H9 (cell line): ENCODE data around the gene KREMEN1. TPM values are rescaled to one million over a fixed set of nuclear protein-coding genes. Genes with fewer than 3 reads are reported as not detected.
"Not testable (repeated sequence)": the region's sequence is repeated elsewhere in the genome, so short reads cannot be mapped to it uniquely, and the experiment has no call there.

Source experiments
- DNase-seq: peaks from one replicate; pipeline ENCODE4 v3.0.0-alpha.2; 2017
- H2AFZ ChIP-seq: one replicate; pipeline ENCODE4 v1.6.1; 2013; ENCODE audit warnings: mild to moderate bottlenecking, low read length, control low read depth, moderate library complexity
- H2AK5ac ChIP-seq: 2 replicates; pipeline ENCODE4 v1.6.1; 2013; ENCODE audit warnings: low read length, control low read depth, mixed read lengths; ENCODE audit not compliant: insufficient read length
- H2BK120ac ChIP-seq: one replicate; pipeline ENCODE4 v1.6.1; 2013; ENCODE audit warnings: low read depth, mild to moderate bottlenecking, low read length, control low read depth, inconsistent platforms; ENCODE audit not compliant: poor library complexity, severe bottlenecking
- H2BK12ac ChIP-seq: 2 replicates; pipeline ENCODE4 v1.6.1; 2013; ENCODE audit warnings: low read length, control low read depth, mixed read lengths, low read depth; ENCODE audit not compliant: insufficient read length
- H2BK15ac ChIP-seq: 2 replicates; pipeline ENCODE4 v1.6.1; 2013; ENCODE audit warnings: low read depth, low read length, control low read depth
- H2BK20ac ChIP-seq: one replicate; pipeline ENCODE4 v1.6.1; 2013; ENCODE audit warnings: low read depth, mild to moderate bottlenecking, low read length, control low read depth, inconsistent platforms; ENCODE audit not compliant: poor library complexity, severe bottlenecking
- H2BK5ac ChIP-seq: 2 replicates; pipeline ENCODE4 v1.6.1; 2013; ENCODE audit warnings: low read length, control low read depth, mixed read lengths; ENCODE audit not compliant: insufficient read length
- H3K14ac ChIP-seq: 2 replicates; pipeline ENCODE4 v1.6.1; 2013; ENCODE audit warnings: low read length, control low read depth; ENCODE audit not compliant: insufficient read depth
- H3K18ac ChIP-seq: 2 replicates; pipeline ENCODE4 v1.6.1; 2013; ENCODE audit warnings: low read depth, mild to moderate bottlenecking, mixed read lengths, low read length, control low read depth; ENCODE audit not compliant: insufficient read length
- H3K23ac ChIP-seq: 2 replicates; pipeline ENCODE4 v1.6.1; 2013; ENCODE audit warnings: low read length, control low read depth, mixed read lengths, low read depth; ENCODE audit not compliant: insufficient read length
- H3K23me2 ChIP-seq: 2 replicates; pipeline ENCODE4 v1.6.1; 2013; ENCODE audit warnings: low read depth, mild to moderate bottlenecking, mixed read lengths, low read length, control low read depth; ENCODE audit not compliant: insufficient read length, poor library complexity, severe bottlenecking
- H3K27ac ChIP-seq: 2 replicates; pipeline ENCODE4 v1.5.1; 2013; ENCODE audit warnings: low read length, control low read depth, mixed read lengths, low read depth; ENCODE audit not compliant: insufficient read length
- H3K27me3 ChIP-seq: 2 replicates; pipeline ENCODE4 v1.6.1; 2013; ENCODE audit warnings: low read length, control low read depth, inconsistent platforms; ENCODE audit not compliant: insufficient read depth
- H3K4ac ChIP-seq: 2 replicates; pipeline ENCODE4 v1.6.1; 2013; ENCODE audit warnings: low read depth, mild to moderate bottlenecking, control low read depth, inconsistent platforms, low read length, moderate library complexity
- H3K4me1 ChIP-seq: 2 replicates; pipeline ENCODE4 v1.6.1; 2013; ENCODE audit warnings: low read length, control low read depth, inconsistent platforms; ENCODE audit not compliant: insufficient read depth
- H3K4me2 ChIP-seq: 2 replicates; pipeline ENCODE4 v1.6.1; 2013; ENCODE audit warnings: low read length, control low read depth, mixed read lengths; ENCODE audit not compliant: insufficient read length, insufficient read depth
- H3K56ac ChIP-seq: 2 replicates; pipeline ENCODE4 v1.6.1; 2013; ENCODE audit warnings: low read depth, mild to moderate bottlenecking, mixed read lengths, low read length, control low read depth; ENCODE audit not compliant: insufficient read length
- H3K79me1 ChIP-seq: 2 replicates; pipeline ENCODE4 v1.6.1; 2013; ENCODE audit warnings: low read depth, mild to moderate bottlenecking, moderate library complexity, low read length, control low read depth, inconsistent platforms; ENCODE audit not compliant: insufficient read depth, poor library complexity, severe bottlenecking
- H3K79me2 ChIP-seq: 2 replicates; pipeline ENCODE4 v1.6.1; 2013; ENCODE audit warnings: low read length, control low read depth, inconsistent platforms; ENCODE audit not compliant: insufficient read depth
- H3K9ac ChIP-seq: 2 replicates; pipeline ENCODE4 v1.6.1; 2013; ENCODE audit warnings: low read length, control low read depth, mixed read lengths; ENCODE audit not compliant: insufficient read length; ENCODE audit errors: extremely low read depth
- H3K9me3 ChIP-seq: one replicate; pipeline ENCODE4 v1.6.1; 2013; ENCODE audit warnings: low read depth, low read length, inconsistent platforms; ENCODE audit not compliant: control insufficient read depth
- H3T11ph ChIP-seq: one replicate; pipeline ENCODE4 v1.6.1; 2013; ENCODE audit warnings: mild to moderate bottlenecking, low read length, control low read depth, inconsistent platforms
- H4K20me1 ChIP-seq: one replicate; pipeline ENCODE4 v1.6.1; 2013; ENCODE audit not compliant: control insufficient read depth, insufficient read length, insufficient read depth
- H4K5ac ChIP-seq: 2 replicates; pipeline ENCODE4 v1.6.1; 2013; ENCODE audit warnings: low read depth, mild to moderate bottlenecking, mixed read lengths, low read length, control low read depth; ENCODE audit not compliant: insufficient read length
- H4K8ac ChIP-seq: replicated peaks from 2 replicates; pipeline ENCODE4 v1.6.1; 2013; ENCODE audit warnings: low read length, control low read depth, mixed read lengths, low read depth; ENCODE audit not compliant: insufficient read length
- H4K91ac ChIP-seq: 2 replicates; pipeline ENCODE4 v1.6.1; 2013; ENCODE audit warnings: low read depth, mild to moderate bottlenecking, moderate library complexity, mixed read lengths, low read length, control low read depth; ENCODE audit not compliant: insufficient read length
- H3K27ac Mint-ChIP-seq, 3 experiments: 2 replicates in 2 of 3; 3 replicates in 1 of 3; pipeline ENCODE4 v1.8.0; 2020 to 2021; ENCODE audit warnings: mixed read lengths in 3 of 3, mild to moderate bottlenecking in 1 of 3, moderate library complexity in 1 of 3
- H3K27me3 Mint-ChIP-seq: 2 replicates; pipeline ENCODE4 v1.8.0; 2021; ENCODE audit warnings: low read depth, mild to moderate bottlenecking, moderate library complexity, mixed read lengths
- H3K36me3 Mint-ChIP-seq, 3 experiments: 2 replicates in 2 of 3; 3 replicates in 1 of 3; pipeline ENCODE4 v1.8.0; 2020 to 2021; ENCODE audit warnings: low read depth in 3 of 3, mixed read lengths in 3 of 3; ENCODE audit not compliant: insufficient read depth in 1 of 3
- H3K4me1 Mint-ChIP-seq, 2 experiments: 2 replicates each; pipeline ENCODE4 v1.8.0; 2020; ENCODE audit warnings: mixed read lengths in 2 of 2
- H3K4me3 Mint-ChIP-seq, 2 experiments: 2 replicates in 1 of 2; 3 replicates in 1 of 2; pipeline ENCODE4 v1.8.0; 2020 to 2021; ENCODE audit warnings: mild to moderate bottlenecking in 2 of 2, mixed read lengths in 2 of 2, moderate library complexity in 1 of 2
- H3K9me3 Mint-ChIP-seq, 2 experiments: 2 replicates in 1 of 2; 3 replicates in 1 of 2; pipeline ENCODE4 v1.8.0; 2020; ENCODE audit warnings: mild to moderate bottlenecking in 2 of 2, mixed read lengths in 2 of 2, moderate library complexity in 1 of 2
- CTCF ChIP-seq: fragments of 200-600 bp; sonication (generic); conservative IDR thresholded peaks from 3 replicates; pipeline ENCODE4 v1.8.0; 2021; ENCODE audit warnings: antibody characterized with exemption, mild to moderate bottlenecking
- WGBS: extraction: QIAGEN DNeasy Blood & Tissue Kit; methylation state at CpG from one replicate; pipeline ENCODE4 v1.1.7; 2013; ENCODE audit warnings: missing lambda C conversion rate, low lambda C conversion rate, mixed read lengths; ENCODE audit not compliant: insufficient read length; ENCODE audit errors: extremely low coverage; 5-methylcytosine and 5-hydroxymethylcytosine counted together
- total RNA-seq: library from RNA; stranded (reverse); gene quantifications from 2 replicates; pipeline ENCODE4 v1.2.1, GENCODE V29; 2021

KREMEN1 gene
- total RNA-seq, 1 experiment from 2014 or later: 2.4 TPM

- no peaks in the 10 kb centered on the region for H4K20me1 ChIP-seq
- H4K8ac ChIP-seq: no peak overlapping the region
- H3K9me3 ChIP-seq: no peaks in the 10 kb centered on the region
- no peak overlapping the region for H2AFZ ChIP-seq
- no peaks in the 10 kb centered on the region for H3K27me3 ChIP-seq
- no peak overlapping the region for H3T11ph ChIP-seq
- H3K4me2 ChIP-seq: no peak overlapping the region
- H2BK5ac ChIP-seq: no peak overlapping the region
- no peak overlapping the region for H3K27ac ChIP-seq
- H3K9ac ChIP-seq: no peak overlapping the region
- H3K23ac ChIP-seq: no peak overlapping the region
- DNase-seq: no peak
- H3K79me1 ChIP-seq: peaks cover 2% of the 10 kb centered on the region
- no peak overlapping the region for H2AK5ac ChIP-seq
- no peak overlapping the region for H2BK20ac ChIP-seq
- H2BK12ac ChIP-seq: no peak overlapping the region
- Mint-ChIP-seq H3K4me1 (peaks cover 7 to 16% of the 10 kb centered on the region in 2 experiments; a peak in 3 of 4 replicates), H3K9me3 (no peaks in the 10 kb centered on the region), H3K36me3 (peaks cover under 1 to 17% (median 11%) of the 10 kb centered on the region in 3 experiments; a peak in 4 of 7 replicates), H3K27me3 (no peaks in the 10 kb centered on the region), H3K27ac (peak overlapping the region in 2 of 3 experiments; percentile 42 to 88; a peak in 4 of 7 replicates), H3K4me3 (no peak overlapping the region)
- no CpG with 5 or more reads among the region's 9 CpGs for WGBS
- H3K23me2 ChIP-seq: no peaks in the 10 kb centered on the region
- H2BK15ac ChIP-seq: no peak overlapping the region
- H3K4ac ChIP-seq: no peak overlapping the region
- no peak overlapping the region for H4K5ac ChIP-seq
- no peak overlapping the region for H2BK120ac ChIP-seq
- peaks cover 2% of the 10 kb centered on the region; the same call in 1 of the 2 replicates for H3K79me2 ChIP-seq
- H3K56ac ChIP-seq: no peak overlapping the region
- no peak overlapping the region for H4K91ac ChIP-seq
- no peak overlapping the region for H3K14ac ChIP-seq
- no peak overlapping the region for H3K18ac ChIP-seq
- H3K4me1 ChIP-seq: no peaks in the 10 kb centered on the region
- TF ChIP-seq CTCF: no peak
Measured at GRCh38 chr22:29039148-29039547, 33.7 kb upstream of the KREMEN1 start.

- H3K9me3 ChIP-seq, H3K23ac ChIP-seq, H3K4me1 ChIP-seq, H3K4ac ChIP-seq, H3K14ac ChIP-seq, H4K91ac ChIP-seq, H3K27me3 ChIP-seq, H3K79me1 ChIP-seq, H2BK12ac ChIP-seq, H2BK20ac ChIP-seq, H3K4me2 ChIP-seq, H3K4me3 Mint-ChIP-seq, H3K27ac Mint-ChIP-seq, H2AFZ ChIP-seq, H3K79me2 ChIP-seq, DNase-seq, H3T11ph ChIP-seq, H2AK5ac ChIP-seq, H3K18ac ChIP-seq, H2BK15ac ChIP-seq, H3K27me3 Mint-ChIP-seq, H4K20me1 ChIP-seq, H4K8ac ChIP-seq, H2BK120ac ChIP-seq, H3K9me3 Mint-ChIP-seq, H3K23me2 ChIP-seq, H3K27ac ChIP-seq, H3K9ac ChIP-seq, H2BK5ac ChIP-seq, H4K5ac ChIP-seq, H3K56ac ChIP-seq: not testable (repeated sequence)
- H3K36me3 Mint-ChIP-seq: peaks cover 4 to 20% (median 16%) of the 10 kb centered on the region in 3 experiments; a peak in 6 of 7 replicates
- WGBS: no CpG with 5 or more reads among the region's 4 CpGs
- H3K4me1 Mint-ChIP-seq: peaks cover 7 to 16% of the 10 kb centered on the region in 2 experiments; a peak in 3 of 4 replicates
Measured at GRCh38 chr22:29039684-29040083, 33.2 kb upstream of the KREMEN1 start.
